Activated naive CD4-positive, alpha-beta T cell treated with anti-CD3 and anti-CD28 coated beads, Interleukin-2, amount 10 ng/mL, durations not matched to agents 7 days and 5 days (primary cell): ENCODE data around the gene TRPV6.

Source experiments
- CTCF ChIA-PET: fragments of 350-600 bp; sonication (Branson Sonifier 250); formaldehyde crosslinking; loops from one replicate; lab custom pipeline; 2021; ENCODE audit warnings: antibody characterized with exemption; lab: Charles Lee
- DNase-seq: peaks from one replicate; pipeline ENCODE4 v3.0.0-alpha.2; 2020
- H3K27ac Mint-ChIP-seq: one replicate; pipeline ENCODE4 v1.8.0; 2021; ENCODE audit warnings: mild to moderate bottlenecking, moderate library complexity, mixed read lengths
- H3K27me3 Mint-ChIP-seq: one replicate; pipeline ENCODE4 v1.8.0; 2021; ENCODE audit warnings: mild to moderate bottlenecking, mixed read lengths
- H3K36me3 Mint-ChIP-seq: one replicate; pipeline ENCODE4 v1.8.0; 2021; ENCODE audit warnings: mixed read lengths
- H3K4me1 Mint-ChIP-seq: one replicate; pipeline ENCODE4 v1.8.0; 2021; ENCODE audit warnings: mixed read lengths
- H3K4me3 Mint-ChIP-seq: one replicate; pipeline ENCODE4 v1.8.0; 2021; ENCODE audit warnings: mild to moderate bottlenecking, moderate library complexity, mixed read lengths
- H3K9me3 Mint-ChIP-seq: one replicate; pipeline ENCODE4 v1.8.0; 2021; ENCODE audit warnings: mixed read lengths

Gene TRPV6

GRCh38 chr7:142827951-142828500, 57.5 kb downstream of the TRPV6 start:
- Mint-ChIP-seq H3K27me3 (peaks cover 9% of the 10 kb centered on the region), H3K4me1 (peaks cover 2% of the 10 kb centered on the region), H3K27ac (no peak overlapping the region), H3K4me3 (no peak overlapping the region), H3K9me3 (peaks cover 5% of the 10 kb centered on the region), H3K36me3 (peaks cover 4% of the 10 kb centered on the region)
- DNase-seq: no peak
- CTCF ChIA-PET: interaction anchor here (1.1 to 1.4 kb wide), 3 partner anchors 9 to 174 kb away, joined by 4 to 9 read pairs (median 5); no protein-coding TSS in a partner anchor

- H3K4me1 Mint-ChIP-seq: peaks cover 18% of the 10 kb centered on the region
- CTCF ChIA-PET: interaction anchor here (1.1 kb wide), 1 partner anchor 9 kb away, joined by 7 read pairs; no protein-coding TSS in a partner anchor
Observed at GRCh38 chr7:142822714-142823113, 62.8 kb downstream of the TRPV6 start.

More at GRCh38 chr7:142822714-142823113, 62.8 kb downstream of the TRPV6 start:
- Mint-ChIP-seq H3K27ac (no peak overlapping the region), H3K36me3 (peaks cover 8% of the 10 kb centered on the region), H3K4me3 (no peak overlapping the region), H3K9me3 (peaks cover 5% of the 10 kb centered on the region), H3K27me3 (peaks cover 15% of the 10 kb centered on the region)
- DNase-seq: no peak
